GM12874 (cell line): Measurements from ENCODE around the gene SEPTIN6.

ENCODE experiments used
- TF ChIP-seq, protein P1 (sequence below): IDR thresholded peaks from 2 replicates; pipeline ENCODE4 v1.5.1; 2011; ENCODE audit warnings: low read depth, mild to moderate bottlenecking, control low read depth, low read length, moderate library complexity; ENCODE audit not compliant: insufficient read depth

The SEPTIN6 gene

DNA sequence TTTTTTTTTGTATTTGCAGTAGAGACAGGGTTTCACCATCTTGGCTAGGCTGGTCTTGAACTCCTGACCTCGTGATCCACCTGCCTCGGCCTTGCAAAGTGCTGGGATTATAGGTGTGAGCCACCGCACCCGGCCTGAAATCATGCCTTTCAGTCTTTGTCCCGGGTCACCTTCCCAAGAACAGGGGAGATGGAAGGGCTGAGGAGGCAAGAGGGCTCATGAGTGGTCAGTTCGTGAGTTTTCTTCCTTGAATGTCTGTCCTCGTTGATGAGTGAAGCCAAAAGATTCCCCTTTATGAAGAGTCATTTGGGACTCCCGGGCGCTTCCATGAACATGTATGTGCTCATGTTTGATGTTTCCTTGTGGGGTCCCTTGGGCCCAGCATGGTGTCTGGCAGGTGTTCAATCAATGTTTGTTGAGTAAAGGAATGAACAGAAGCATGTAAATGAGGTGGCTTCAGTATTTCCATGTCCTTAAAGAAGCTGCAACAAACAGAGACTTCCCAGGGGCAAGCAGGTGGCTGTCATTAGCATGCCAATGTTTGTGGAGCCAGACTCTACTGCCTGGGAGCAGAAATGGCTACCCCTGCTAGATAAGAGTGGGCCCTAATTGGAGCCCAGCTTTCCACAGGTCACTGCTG is 3.4 kb upstream of the SEPTIN6 start:
- TF ChIP-seq, protein P1, sequence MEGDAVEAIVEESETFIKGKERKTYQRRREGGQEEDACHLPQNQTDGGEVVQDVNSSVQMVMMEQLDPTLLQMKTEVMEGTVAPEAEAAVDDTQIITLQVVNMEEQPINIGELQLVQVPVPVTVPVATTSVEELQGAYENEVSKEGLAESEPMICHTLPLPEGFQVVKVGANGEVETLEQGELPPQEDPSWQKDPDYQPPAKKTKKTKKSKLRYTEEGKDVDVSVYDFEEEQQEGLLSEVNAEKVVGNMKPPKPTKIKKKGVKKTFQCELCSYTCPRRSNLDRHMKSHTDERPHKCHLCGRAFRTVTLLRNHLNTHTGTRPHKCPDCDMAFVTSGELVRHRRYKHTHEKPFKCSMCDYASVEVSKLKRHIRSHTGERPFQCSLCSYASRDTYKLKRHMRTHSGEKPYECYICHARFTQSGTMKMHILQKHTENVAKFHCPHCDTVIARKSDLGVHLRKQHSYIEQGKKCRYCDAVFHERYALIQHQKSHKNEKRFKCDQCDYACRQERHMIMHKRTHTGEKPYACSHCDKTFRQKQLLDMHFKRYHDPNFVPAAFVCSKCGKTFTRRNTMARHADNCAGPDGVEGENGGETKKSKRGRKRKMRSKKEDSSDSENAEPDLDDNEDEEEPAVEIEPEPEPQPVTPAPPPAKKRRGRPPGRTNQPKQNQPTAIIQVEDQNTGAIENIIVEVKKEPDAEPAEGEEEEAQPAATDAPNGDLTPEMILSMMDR, result no peak

DNA sequence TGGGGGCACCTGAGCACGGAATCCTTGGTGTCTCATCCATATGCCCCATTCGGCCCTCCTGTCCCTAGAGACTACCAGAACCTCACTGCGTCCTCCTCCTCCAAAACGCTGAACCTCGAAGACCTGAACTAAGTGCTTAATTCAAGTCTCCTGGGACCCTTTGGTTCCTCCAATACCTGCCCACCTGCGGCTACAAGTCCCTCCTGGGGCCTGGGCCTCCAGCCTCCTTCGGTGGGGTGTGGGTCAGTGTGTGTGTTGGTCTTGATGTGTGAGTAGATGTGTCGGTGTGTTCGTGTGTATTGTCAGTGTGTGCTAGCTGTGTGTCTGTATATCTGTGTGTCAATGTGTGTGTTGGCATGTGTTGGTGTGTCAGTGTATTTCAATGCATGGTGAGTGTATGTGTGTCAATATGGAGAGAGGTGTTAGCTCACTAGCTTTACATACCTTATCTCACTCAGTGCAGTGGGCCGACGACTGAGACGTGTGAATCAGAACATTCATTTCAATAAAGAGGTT is 2.6 kb upstream of the SEPTIN6 start:
- TF ChIP-seq, protein P1, result no peak

DNA sequence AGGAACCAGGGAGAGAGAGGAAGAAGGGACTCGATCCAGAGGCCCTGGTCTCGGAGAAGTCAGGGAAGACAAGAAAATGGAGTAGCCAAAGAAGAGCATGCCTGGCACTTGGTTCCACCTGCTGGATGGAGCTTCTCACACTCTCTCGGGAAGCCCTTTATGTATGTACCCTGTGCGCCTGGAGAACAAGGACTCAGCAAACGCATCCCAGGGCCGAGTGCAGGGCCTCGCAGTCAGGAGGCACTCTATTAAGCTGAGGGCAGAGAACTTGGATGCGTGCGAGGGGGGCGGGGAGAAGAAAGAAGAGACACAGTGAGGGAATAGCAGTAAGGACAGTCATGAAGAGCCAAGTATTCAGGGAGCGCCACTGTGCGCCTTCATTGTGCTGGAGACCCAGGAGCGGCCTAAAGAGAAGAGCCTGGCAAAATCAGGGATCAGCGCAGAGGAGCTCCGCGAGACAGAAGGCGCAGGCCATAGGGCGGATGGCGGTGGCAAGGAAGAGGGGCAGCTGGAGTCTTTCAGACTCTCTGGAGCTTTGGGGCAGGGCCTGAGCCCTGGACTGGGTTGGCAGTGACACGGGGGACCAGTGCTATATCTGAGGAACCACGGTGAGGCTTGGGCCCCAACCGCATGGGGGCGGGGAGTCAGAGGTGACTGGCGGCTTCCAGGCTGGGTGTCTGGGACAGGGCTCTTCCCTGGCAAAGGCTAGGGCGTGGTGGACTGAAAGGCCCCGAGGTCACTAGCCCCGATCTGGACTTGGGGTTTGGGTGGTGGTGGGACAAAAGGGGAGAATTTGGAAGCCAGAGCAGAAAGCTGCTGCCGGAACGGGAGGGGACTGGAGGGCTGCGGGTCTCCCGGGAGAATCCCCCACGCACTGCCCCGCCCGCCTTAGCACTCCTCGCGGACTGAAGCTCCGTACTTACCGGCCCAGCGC is 1.9 kb upstream of the SEPTIN6 start:
- TF ChIP-seq, protein P1, result no peak

DNA sequence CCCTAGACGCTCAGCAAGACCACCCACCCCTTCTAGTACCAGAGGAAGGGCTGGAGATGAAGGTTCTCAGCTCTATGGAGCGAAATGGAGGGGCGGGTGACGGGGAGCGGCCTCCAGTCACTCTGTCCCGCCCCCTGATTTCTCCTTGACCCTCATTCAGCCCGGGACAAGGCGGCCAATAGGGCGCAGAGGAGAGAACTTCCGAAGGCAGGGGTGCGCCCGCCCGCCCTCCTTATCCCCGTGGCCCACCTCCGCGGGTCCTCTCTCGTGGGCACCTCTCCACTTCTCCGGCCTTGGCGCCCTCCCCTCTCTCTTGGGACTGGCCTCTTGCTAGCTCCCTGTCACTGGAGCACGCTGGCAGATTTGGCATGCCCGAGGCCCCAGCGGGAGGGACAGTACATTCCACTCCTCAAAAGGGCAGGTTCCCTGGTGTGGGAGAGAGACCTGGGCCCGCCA is 1.1 kb upstream of the SEPTIN6 start:
- TF ChIP-seq, protein P1, result no peak

DNA sequence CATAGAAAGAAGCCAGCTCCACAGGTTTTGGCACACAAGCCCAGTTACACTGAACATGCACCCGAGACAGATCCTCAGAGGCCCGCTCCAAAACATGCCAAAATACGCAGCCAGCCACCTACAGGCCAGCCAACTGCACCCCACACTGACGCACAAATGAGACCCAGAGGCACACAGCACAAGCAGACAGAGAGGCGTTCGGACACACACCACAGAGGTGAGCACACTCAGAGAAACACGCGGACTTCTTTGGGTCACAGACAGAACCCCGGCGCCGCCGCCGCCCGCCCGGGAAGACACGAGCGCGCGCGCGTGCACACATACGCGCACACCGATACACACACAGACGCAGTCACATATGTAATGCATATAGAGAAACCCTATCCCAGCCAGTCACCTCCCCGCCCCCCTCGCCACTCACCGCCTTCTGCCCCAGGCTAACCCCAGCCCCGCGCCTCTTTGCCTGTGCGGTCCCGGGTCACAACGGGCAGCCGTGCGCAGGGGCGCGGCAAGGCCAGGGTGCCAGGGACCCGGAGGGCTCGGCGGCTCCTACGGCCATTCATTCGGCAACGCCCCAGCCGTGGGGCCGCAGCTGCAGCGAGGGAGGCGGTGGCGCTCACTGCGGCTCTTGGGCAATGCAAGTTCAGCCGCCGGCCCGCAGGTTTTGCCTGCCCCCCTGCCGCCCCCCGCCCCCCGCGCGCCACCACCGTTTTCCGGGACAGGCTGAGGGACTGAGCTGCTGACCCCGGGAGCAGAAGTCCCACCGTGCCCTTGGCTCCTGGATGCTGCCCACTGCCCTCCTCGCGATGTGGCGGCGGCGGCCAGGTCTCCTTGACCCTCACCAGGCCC is 553 bp downstream of the SEPTIN6 start:
- TF ChIP-seq, protein P1, result 0 out of 2 replicates have a peak, but pooled peaks have one; percentile 16

DNA sequence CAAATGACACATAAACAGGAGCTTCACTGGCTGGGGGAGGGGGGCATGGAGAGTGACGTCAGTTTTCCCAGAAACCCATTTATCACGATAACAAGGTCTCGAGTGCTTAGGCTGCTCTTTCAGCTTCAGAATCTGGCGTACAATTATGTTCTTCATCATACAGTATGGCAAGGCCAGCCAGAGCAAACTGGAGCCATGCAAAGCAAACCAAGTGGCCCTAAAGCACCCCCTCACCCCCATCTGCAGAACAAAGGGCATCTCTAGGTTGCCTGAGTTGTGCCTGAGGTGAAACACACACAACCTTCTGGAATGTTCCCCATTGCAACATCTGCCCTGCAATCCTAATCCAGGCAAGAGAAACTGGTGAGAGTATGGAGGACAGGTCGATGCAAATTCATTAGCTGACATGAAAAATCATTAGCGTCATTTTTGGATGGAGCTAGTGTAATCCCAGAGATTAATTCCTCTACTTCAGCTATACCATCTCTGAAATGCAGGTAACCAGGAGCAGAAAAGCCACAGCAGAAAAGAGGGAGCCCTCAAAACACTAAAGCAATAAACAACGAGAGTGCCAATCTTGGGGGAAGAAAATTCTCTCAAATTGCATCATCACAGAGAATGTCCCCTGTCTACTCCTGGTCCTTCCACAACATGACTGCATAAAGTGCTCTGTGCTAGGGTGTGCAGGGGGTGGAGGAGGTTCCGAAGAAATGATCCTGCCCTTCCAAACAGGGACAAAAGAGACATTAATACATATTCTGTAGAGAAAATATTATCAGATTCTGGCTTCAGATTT is 1.8 kb downstream of the SEPTIN6 start:
- TF ChIP-seq, protein P1, result no peak
